HG03575 (cell line): Measurements from ENCODE around the gene DNAL4.

Experiments used
- ATAC-seq: cut with Tn5 transposase; IDR thresholded peaks from one replicate; pipeline ENCODE4 v1.9.1; 2021; ENCODE audit not compliant: unreplicated experiment, insufficient number of reproducible peaks, low FRiP score; ENCODE audit errors: extremely low read depth

The DNAL4 gene

DNA sequence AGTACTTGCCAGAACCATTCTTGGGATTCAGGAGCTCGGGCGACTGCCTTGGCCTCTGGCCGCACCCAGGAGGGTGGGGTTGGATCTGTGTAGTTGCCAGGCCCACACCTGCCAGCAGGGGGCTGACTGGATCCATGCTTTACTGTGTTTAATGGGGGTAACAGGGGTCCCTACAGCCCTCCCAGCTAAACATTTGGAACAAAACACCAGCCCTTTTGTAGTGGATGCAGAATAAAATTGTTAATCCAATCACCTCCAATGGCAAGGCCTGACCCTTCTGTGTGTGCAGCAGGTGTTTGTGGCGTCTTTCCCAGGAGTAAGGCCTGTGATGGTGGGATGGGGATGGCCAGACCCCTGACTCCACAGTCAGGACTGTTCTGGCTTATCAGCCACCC is 60.6 kb downstream of the DNAL4 start:
- no peak for ATAC-seq

DNA sequence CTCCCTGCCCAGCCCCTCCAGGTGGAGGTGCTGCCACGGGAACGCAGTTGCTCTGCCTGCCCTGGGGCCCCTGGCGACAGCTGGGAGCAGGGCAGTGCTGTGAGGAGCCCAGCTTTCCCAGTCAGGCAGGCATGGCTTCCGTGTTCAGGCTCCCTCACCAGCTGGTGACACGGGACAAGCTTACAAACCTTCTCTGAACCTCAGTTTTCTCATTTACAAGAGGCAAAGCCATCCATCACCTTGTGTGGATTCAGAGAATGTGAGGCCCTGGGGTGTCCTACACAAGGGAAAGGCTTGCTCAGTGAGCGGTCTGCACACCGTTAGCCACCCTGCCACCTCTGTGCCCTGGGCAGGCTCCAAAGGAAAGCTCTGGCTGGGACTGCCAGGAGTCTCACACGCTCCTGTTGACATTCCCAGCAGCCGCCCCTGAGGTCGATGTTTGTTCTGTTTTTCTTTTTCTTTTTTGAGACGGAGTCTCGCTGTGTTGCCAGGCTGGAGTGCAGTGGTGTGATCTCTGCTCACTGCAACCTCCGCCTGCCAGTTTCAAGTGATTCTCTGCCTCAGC is 61.6 kb downstream of the DNAL4 start:
- ATAC-seq = no peak

GRCh38 chr22:38731703-38732161 is 62.2 kb downstream of the DNAL4 start:
- no peak for ATAC-seq

GRCh38 chr22:38730411-38730871 is 63.5 kb downstream of the DNAL4 start:
- no peak for ATAC-seq

DNA sequence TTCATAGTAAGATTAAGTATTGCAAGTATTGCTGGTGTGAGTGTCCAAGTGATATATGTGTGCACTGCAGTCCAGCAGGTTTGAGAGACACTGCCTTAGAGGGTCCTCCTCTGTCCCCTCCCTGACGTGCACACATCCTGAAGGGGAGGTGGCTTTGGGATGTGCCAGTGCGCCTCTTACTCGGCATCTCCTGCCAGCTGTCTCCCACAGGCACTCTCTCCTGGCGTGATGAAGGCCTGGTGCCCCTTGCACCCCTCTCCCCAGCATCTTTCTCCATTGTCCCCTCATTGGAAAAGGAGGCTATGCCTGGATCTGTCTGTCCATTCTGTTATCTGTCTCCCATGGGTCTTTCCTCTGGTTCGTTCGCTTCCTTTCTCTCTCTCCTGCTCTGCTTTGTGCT is 64.0 kb downstream of the DNAL4 start:
- no peak for ATAC-seq

- no peak for ATAC-seq
Measured at GRCh38 chr22:38728871-38729796, 64.8 kb downstream of the DNAL4 start.
